Sigmoid colon (tissue), 7 donors: ENCODE results near the gene SPINK4. TPM values are rescaled to one million over a fixed set of nuclear protein-coding genes. Genes with fewer than 3 reads are reported as not detected.

ENCODE experiments used
- DNase-seq: peaks from one replicate; pipeline ENCODE4 v3.0.0-alpha.2; 2019
- H3K27ac ChIP-seq, 4 donors: fragments of 200-600 bp; sonication (generic); one replicate each; pipeline ENCODE4 v1.5.1; 2016 to 2019; ENCODE audit warnings: mild to moderate bottlenecking in 1 of 4
- H3K27me3 ChIP-seq, 3 donors: fragments of 200-600 bp; sonication (generic); one replicate each; pipeline ENCODE4 v1.5.1; 2019; ENCODE audit warnings: mild to moderate bottlenecking in 1 of 3
- H3K36me3 ChIP-seq, 4 donors: fragments of 200-600 bp; sonication (generic); one replicate each; pipeline ENCODE4 v1.5.1; 2016 to 2019
- H3K4me1 ChIP-seq, 4 donors: fragments of 200-600 bp; sonication (generic); one replicate each; pipeline ENCODE4 v1.5.1; 2017 to 2019
- H3K4me3 ChIP-seq, 4 donors: fragments of 200-600 bp; sonication (generic); one replicate each; pipeline ENCODE4 v1.5.1; 2017 to 2019; ENCODE audit warnings: mild to moderate bottlenecking in 2 of 4, moderate library complexity in 1 of 4
- H3K9me3 ChIP-seq, 4 donors: fragments of 200-600 bp in 3 of 4; sonication (generic) in 3 of 4; one replicate each; pipeline versions ENCODE4 v1.5.1 to v1.6.1; 2013 to 2019
- CTCF ChIP-seq, 4 experiments: fragments of 450-650 bp in 3 of 4; fragments of 200-600 bp in 1 of 4; IDR thresholded peaks; one replicate each; pipeline ENCODE4 v1.5.1; 2016 to 2019; ENCODE audit warnings: antibody characterized with exemption in 4 of 4, mild to moderate bottlenecking in 3 of 4, moderate library complexity in 2 of 4
- EP300 ChIP-seq, 4 donors: sonication (generic); formaldehyde crosslinking; IDR thresholded peaks; one replicate each; pipeline ENCODE4 v1.6.1; 2017; ENCODE audit warnings: antibody characterized with exemption in 4 of 4
- POLR2A ChIP-seq, 2 donors: fragments of 450-650 bp; IDR thresholded peaks; one replicate each; pipeline ENCODE4 v1.6.1; 2016; ENCODE audit warnings: antibody characterized with exemption in 2 of 2, mild to moderate bottlenecking in 2 of 2, moderate library complexity in 2 of 2
- POLR2AphosphoS5 ChIP-seq, 4 donors: sonication (generic); formaldehyde crosslinking; IDR thresholded peaks; one replicate each; pipeline ENCODE4 v1.6.1; 2017; ENCODE audit warnings: antibody characterized with exemption in 4 of 4
- WGBS, 2 donors: extraction: QIAGEN DNeasy Blood & Tissue Kit; methylation state at CpG; one replicate each; pipeline ENCODE4 v1.1.7; 2013; 5-methylcytosine and 5-hydroxymethylcytosine counted together
- intact Hi-C: fragments of 100-400 bp; cut with DNase I; formaldehyde crosslinking; loops from one replicate; pipeline ENCODE4 v1.15.1; 2023
- polyA plus RNA-seq, 3 donors: library from polyadenylated mRNA; stranded (reverse); fragments of 200-250 nt; gene quantifications; one replicate each; pipeline ENCODE4 v1.2.3, GENCODE V29; 2013
- total RNA-seq, 4 donors: library from RNA; depleted of rRNA; stranded (reverse); fragments of >200 nt; gene quantifications; one replicate each; pipeline ENCODE4 v1.1.0, GENCODE V29; 2016
- donor health status: healthy with polysubstance abuse.
- donor health status: Bipolar disorder and iron deficiency.
- donor health status: healthy.

SPINK4 gene
- total and polyA plus RNA-seq, 7 donors, result 26.4 to 1,105 (median 121) TPM; not detected in 4

DNA sequence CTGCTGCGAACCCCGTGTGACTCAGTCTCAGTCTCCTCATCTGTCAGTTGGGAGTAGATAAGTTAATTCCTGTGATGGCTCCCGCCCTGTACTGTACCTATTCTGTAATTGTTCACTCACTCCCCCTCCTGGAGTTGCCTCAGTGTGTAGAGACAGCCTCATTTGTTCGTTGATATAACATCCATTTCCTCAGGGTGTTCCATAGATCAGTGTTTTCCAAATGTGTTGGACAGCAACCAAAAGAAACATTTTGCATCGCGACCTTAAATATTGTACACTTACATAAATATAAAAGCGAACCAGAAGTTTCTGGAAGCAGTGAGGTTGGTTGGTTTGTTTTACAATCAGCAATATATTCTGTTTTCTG is 51.0 kb downstream of the SPINK4 start:
- DNase-seq, result no peak
- 6 to 18% methylated on average over 7 of the region's 7 CpGs for WGBS, 2 donors
- TF ChIP-seq POLR2A (IDR thresholded peaks at IDR 0.05) (no peak), EP300 (IDR thresholded peaks at IDR 0.05) (no peak), CTCF (IDR thresholded peaks at IDR 0.05) (no peak), POLR2AphosphoS5 (IDR thresholded peaks at IDR 0.05) (no peak)
- peak overlapping the region; percentile 64 to 94 (median 78) for H3K4me3 ChIP-seq
- H3K36me3 ChIP-seq, result peaks cover 7 to 29% (median 9%) of the 10 kb centered on the region in 4 donors
- no peaks in the 10 kb centered on the region for H3K9me3 ChIP-seq
- no peaks in the 10 kb centered on the region for H3K27me3 ChIP-seq
- intact Hi-C loops, result no loop called here
- H3K4me1 ChIP-seq, result peaks cover 0 to 49% (median 43%) of the 10 kb centered on the region in 4 donors
- H3K27ac ChIP-seq, result peak overlapping the region; percentile 95 to 99 (median 96)

- DNase-seq, result no peak
- Histone ChIP-seq H3K27ac (peak overlapping the region; percentile 95 to 99 (median 96)), H3K4me1 (peaks cover 0 to 55% (median 50%) of the 10 kb centered on the region in 4 donors), H3K36me3 (peaks cover 7 to 38% (median 12%) of the 10 kb centered on the region in 4 donors), H3K9me3 (no peaks in the 10 kb centered on the region), H3K4me3 (no peak overlapping the region), H3K27me3 (no peaks in the 10 kb centered on the region)
- TF ChIP-seq POLR2A (IDR thresholded peaks at IDR 0.05), result no peak
- TF ChIP-seq EP300 (IDR thresholded peaks at IDR 0.05), result no peak
- no peak for TF ChIP-seq POLR2AphosphoS5 (IDR thresholded peaks at IDR 0.05)
- TF ChIP-seq CTCF (IDR thresholded peaks at IDR 0.05), result no peak
- intact Hi-C loops, result no loop called here
- WGBS, 2 donors, result 76 to 87% methylated on average over 5 of the region's 5 CpGs
Measured at GRCh38 chr9:33291901-33292300, 51.9 kb downstream of the SPINK4 start.

GRCh38 chr9:33293782-33294181 is 53.8 kb downstream of the SPINK4 start:
- peaks cover 7 to 57% (median 12%) of the 10 kb centered on the region in 4 donors for H3K36me3 ChIP-seq
- intact Hi-C loops, result no loop called here
- H3K27me3 ChIP-seq, result no peaks in the 10 kb centered on the region
- 32 to 72% methylated on average over 2 of the region's 2 CpGs for WGBS, 2 donors
- H3K9me3 ChIP-seq, result no peaks in the 10 kb centered on the region
- no peak for TF ChIP-seq POLR2A (IDR thresholded peaks at IDR 0.05)
- no peak for TF ChIP-seq CTCF (IDR thresholded peaks at IDR 0.05)
- no peak for TF ChIP-seq EP300 (IDR thresholded peaks at IDR 0.05)
- TF ChIP-seq POLR2AphosphoS5 (IDR thresholded peaks at IDR 0.05), result no peak
- H3K4me1 ChIP-seq, result peaks cover 0 to 71% (median 66%) of the 10 kb centered on the region in 4 donors
- H3K27ac ChIP-seq, result no peak overlapping the region
- H3K4me3 ChIP-seq, result no peak overlapping the region
- DNase-seq, result no peak

DNA sequence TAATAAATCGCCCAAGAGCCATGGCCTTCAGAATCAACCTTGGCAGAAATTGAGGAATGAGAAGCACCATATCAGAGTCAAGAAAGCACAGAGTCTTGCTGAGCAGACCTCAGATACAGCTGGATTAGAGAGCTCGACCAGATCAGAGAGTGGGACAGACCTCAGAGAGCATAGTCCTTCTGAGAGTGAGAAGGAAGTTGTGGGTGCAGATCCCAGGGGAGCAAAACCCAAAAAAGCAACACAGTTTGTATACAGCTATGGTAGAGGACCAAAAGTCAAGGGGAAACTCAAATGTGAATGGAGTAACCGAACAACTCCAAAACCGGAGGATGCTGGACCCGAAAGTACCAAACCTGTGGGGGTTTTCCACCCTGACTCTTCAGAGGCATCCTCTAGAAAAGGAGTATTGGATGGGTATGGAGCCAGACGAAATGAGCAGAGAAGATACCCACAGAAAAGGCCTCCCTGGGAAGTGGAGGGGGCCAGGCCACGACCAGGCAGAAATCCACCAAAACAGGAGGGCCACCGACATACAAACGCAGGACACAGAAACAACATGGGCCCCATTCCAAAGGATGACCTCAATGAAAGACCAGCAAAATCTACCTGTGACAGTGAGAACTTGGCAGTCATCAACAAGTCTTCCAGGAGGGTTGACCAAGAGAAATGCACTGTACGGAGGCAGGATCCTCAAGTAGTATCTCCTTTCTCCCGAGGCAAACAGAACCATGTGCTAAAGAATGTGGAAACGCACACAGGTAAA is 54.9 kb downstream of the SPINK4 start:
- H3K27ac ChIP-seq, result no peak overlapping the region
- H3K9me3 ChIP-seq, result no peaks in the 10 kb centered on the region
- TF ChIP-seq POLR2AphosphoS5 (IDR thresholded peaks at IDR 0.05) (no peak), CTCF (IDR thresholded peaks at IDR 0.05) (no peak), EP300 (IDR thresholded peaks at IDR 0.05) (no peak), POLR2A (IDR thresholded peaks at IDR 0.05) (no peak)
- peaks cover 7 to 68% (median 12%) of the 10 kb centered on the region in 4 donors for H3K36me3 ChIP-seq
- intact Hi-C loops, result no loop called here
- no peaks in the 10 kb centered on the region for H3K27me3 ChIP-seq
- WGBS, 2 donors, result 88 to 89% methylated on average over 12 of the region's 12 CpGs
- DNase-seq, result no peak
- no peak overlapping the region for H3K4me3 ChIP-seq
- peaks cover 0 to 67% (median 63%) of the 10 kb centered on the region in 4 donors for H3K4me1 ChIP-seq
